Mesenchymal stem cell (in vitro differentiated cells and primary cell): Measurements from ENCODE around the gene BICDL1.

ENCODE experiments used
- DNase-seq: peaks from one replicate; pipeline ENCODE4 v3.0.0-alpha.2; 2013
- H2AFZ ChIP-seq: one replicate; pipeline ENCODE4 v1.6.1; 2013; ENCODE audit warnings: low read depth, mild to moderate bottlenecking, control low read depth, inconsistent platforms, low read length, moderate library complexity
- H2AK5ac ChIP-seq: 2 replicates; pipeline ENCODE4 v1.6.1; 2013; ENCODE audit warnings: low read length, moderate library complexity, mild to moderate bottlenecking, inconsistent platforms; ENCODE audit not compliant: severe bottlenecking
- H2BK120ac ChIP-seq: one replicate; pipeline ENCODE4 v1.6.1; 2013; ENCODE audit warnings: low read depth, mild to moderate bottlenecking, inconsistent platforms, low read length, moderate library complexity
- H2BK12ac ChIP-seq, 2 experiments: one replicate each; pipeline ENCODE4 v1.6.1; 2013; ENCODE audit warnings: inconsistent platforms in 2 of 2, low read length in 2 of 2, mild to moderate bottlenecking in 2 of 2, moderate library complexity in 2 of 2, control low read depth in 1 of 2
- H2BK15ac ChIP-seq: one replicate; pipeline ENCODE4 v1.6.1; 2013; ENCODE audit warnings: mild to moderate bottlenecking, low read depth, inconsistent platforms; ENCODE audit not compliant: poor library complexity, severe bottlenecking
- H2BK5ac ChIP-seq: 2 replicates; pipeline ENCODE4 v1.6.1; 2013; ENCODE audit warnings: low read depth, mild to moderate bottlenecking, low read length, control low read depth, inconsistent platforms; ENCODE audit not compliant: poor library complexity, severe bottlenecking
- H3K14ac ChIP-seq, 2 experiments: one replicate each; pipeline ENCODE4 v1.6.1; 2013; ENCODE audit warnings: inconsistent platforms in 2 of 2, low read length in 2 of 2, control low read depth in 1 of 2, mild to moderate bottlenecking in 1 of 2, moderate library complexity in 1 of 2
- H3K18ac ChIP-seq, 2 experiments: one replicate each; pipeline ENCODE4 v1.6.1; 2013; ENCODE audit warnings: inconsistent platforms in 2 of 2, low read length in 2 of 2, control low read depth in 1 of 2, low read depth in 1 of 2, mild to moderate bottlenecking in 1 of 2
- H3K23ac ChIP-seq, 2 experiments: one replicate each; pipeline ENCODE4 v1.6.1; 2013; ENCODE audit warnings: inconsistent platforms in 2 of 2, low read length in 2 of 2, mild to moderate bottlenecking in 2 of 2, moderate library complexity in 2 of 2, control low read depth in 1 of 2
- H3K27ac ChIP-seq: 2 replicates; pipeline ENCODE4 v1.5.1; 2013; ENCODE audit warnings: mild to moderate bottlenecking, moderate library complexity, low read length, control low read depth, inconsistent platforms; ENCODE audit not compliant: poor library complexity, severe bottlenecking
- H3K27me3 ChIP-seq, 2 experiments: 2 replicates each; pipeline versions ENCODE4 v1.6.1 to v1.7.0; 2013; ENCODE audit warnings: low read length in 2 of 2, mild to moderate bottlenecking in 2 of 2, moderate library complexity in 2 of 2, control low read depth in 1 of 2, inconsistent platforms in 1 of 2; ENCODE audit not compliant: control insufficient read depth in 1 of 2, insufficient read depth in 1 of 2
- H3K36me3 ChIP-seq, 2 experiments: 2 replicates each; pipeline versions ENCODE4 v1.6.1 to v1.7.0; 2013; ENCODE audit warnings: low read length in 2 of 2, control low read depth in 1 of 2, inconsistent platforms in 1 of 2, low read depth in 1 of 2, mild to moderate bottlenecking in 1 of 2; ENCODE audit not compliant: insufficient read depth in 2 of 2, control insufficient read depth in 1 of 2
- H3K4ac ChIP-seq, 2 experiments: one replicate each; pipeline ENCODE4 v1.6.1; 2013; ENCODE audit warnings: inconsistent platforms in 2 of 2, low read length in 2 of 2, mild to moderate bottlenecking in 2 of 2, moderate library complexity in 2 of 2, control low read depth in 1 of 2, low read depth in 1 of 2
- H3K4me1 ChIP-seq: 2 replicates; pipeline ENCODE4 v1.6.1; 2013; ENCODE audit warnings: low read depth, low read length, control low read depth; ENCODE audit not compliant: control insufficient read depth, insufficient read depth
- H3K4me2 ChIP-seq: 2 replicates; pipeline ENCODE4 v1.6.1; 2013; ENCODE audit warnings: low read length, mild to moderate bottlenecking, inconsistent platforms; ENCODE audit not compliant: poor library complexity, severe bottlenecking
- H3K4me3 ChIP-seq, 2 experiments: 2 replicates each; pipeline versions ENCODE4 v1.5.1 to v1.7.0; 2013; ENCODE audit warnings: low read length in 2 of 2, mild to moderate bottlenecking in 2 of 2, control low read depth in 1 of 2, low read depth in 1 of 2; ENCODE audit not compliant: insufficient read depth in 1 of 2
- H3K79me1 ChIP-seq: replicated peaks from 2 replicates; pipeline ENCODE4 v1.6.1; 2013; ENCODE audit warnings: mild to moderate bottlenecking, control low read depth, low read length, inconsistent platforms; ENCODE audit not compliant: poor library complexity, severe bottlenecking
- H3K9ac ChIP-seq: 2 replicates; pipeline ENCODE4 v1.7.0; 2013; ENCODE audit warnings: mild to moderate bottlenecking, low read length, moderate library complexity
- H3K9me3 ChIP-seq: 2 replicates; pipeline ENCODE4 v1.7.0; 2013; ENCODE audit warnings: mild to moderate bottlenecking, low read length; ENCODE audit not compliant: control insufficient read depth
- H4K8ac ChIP-seq: one replicate; pipeline ENCODE4 v1.6.1; 2013; ENCODE audit warnings: inconsistent platforms, mild to moderate bottlenecking, low read length, moderate library complexity
- H4K91ac ChIP-seq: one replicate; pipeline ENCODE4 v1.6.1; 2013; ENCODE audit warnings: mild to moderate bottlenecking, low read length, inconsistent platforms
- WGBS: methylation state at CpG from one replicate; pipeline ENCODE4 v1.1.7; 2013; ENCODE audit warnings: mixed read lengths; 5-methylcytosine and 5-hydroxymethylcytosine counted together

BICDL1 gene

DNA sequence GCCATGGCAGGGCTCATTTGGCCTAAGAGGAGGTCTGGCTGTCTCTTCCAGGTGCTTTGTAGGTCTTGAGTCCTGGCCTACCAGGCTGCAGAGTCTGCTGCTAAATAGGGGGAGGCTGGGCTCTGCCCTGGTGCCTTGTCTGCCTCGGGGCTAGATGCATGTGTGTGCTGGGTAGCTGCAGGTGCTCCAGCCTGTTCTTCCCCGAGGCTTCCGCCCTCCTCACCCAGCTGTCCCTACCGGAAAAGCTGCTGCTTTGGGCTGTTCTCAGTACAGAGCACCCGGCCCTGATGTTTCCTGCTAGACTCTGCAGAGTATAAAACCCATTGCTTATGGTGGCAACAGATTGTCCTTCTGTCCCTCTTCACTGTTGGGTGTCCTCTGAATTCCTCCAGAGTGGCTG lies 89.8 kb downstream of the BICDL1 start:
- H2BK5ac ChIP-seq = no peak overlapping the region
- WGBS = 79% methylated on average over 5 of the region's 5 CpGs
- no peak overlapping the region for H3K4me3 ChIP-seq
- no peak overlapping the region for H3K23ac ChIP-seq
- H3K9ac ChIP-seq = no peak overlapping the region
- H3K36me3 ChIP-seq = peaks cover 0 to 5% of the 10 kb centered on the region in 2 experiments
- H3K79me1 ChIP-seq = no peaks in the 10 kb centered on the region
- peaks cover 27 to 43% of the 10 kb centered on the region in 2 experiments for H3K27me3 ChIP-seq
- no peak overlapping the region for H4K91ac ChIP-seq
- H2BK15ac ChIP-seq = no peak overlapping the region
- no peak overlapping the region for H4K8ac ChIP-seq
- no peak overlapping the region for H2AK5ac ChIP-seq
- no peak overlapping the region for H3K18ac ChIP-seq
- no peaks in the 10 kb centered on the region for H3K9me3 ChIP-seq
- H3K27ac ChIP-seq = no peak overlapping the region
- DNase-seq = no peak
- H2AFZ ChIP-seq = no peak overlapping the region
- H3K14ac ChIP-seq = no peak overlapping the region
- no peak overlapping the region for H3K4ac ChIP-seq
- H3K4me1 ChIP-seq = no peaks in the 10 kb centered on the region
- H2BK12ac ChIP-seq = no peak overlapping the region
- no peak overlapping the region for H3K4me2 ChIP-seq
- H2BK120ac ChIP-seq = no peak overlapping the region

DNA sequence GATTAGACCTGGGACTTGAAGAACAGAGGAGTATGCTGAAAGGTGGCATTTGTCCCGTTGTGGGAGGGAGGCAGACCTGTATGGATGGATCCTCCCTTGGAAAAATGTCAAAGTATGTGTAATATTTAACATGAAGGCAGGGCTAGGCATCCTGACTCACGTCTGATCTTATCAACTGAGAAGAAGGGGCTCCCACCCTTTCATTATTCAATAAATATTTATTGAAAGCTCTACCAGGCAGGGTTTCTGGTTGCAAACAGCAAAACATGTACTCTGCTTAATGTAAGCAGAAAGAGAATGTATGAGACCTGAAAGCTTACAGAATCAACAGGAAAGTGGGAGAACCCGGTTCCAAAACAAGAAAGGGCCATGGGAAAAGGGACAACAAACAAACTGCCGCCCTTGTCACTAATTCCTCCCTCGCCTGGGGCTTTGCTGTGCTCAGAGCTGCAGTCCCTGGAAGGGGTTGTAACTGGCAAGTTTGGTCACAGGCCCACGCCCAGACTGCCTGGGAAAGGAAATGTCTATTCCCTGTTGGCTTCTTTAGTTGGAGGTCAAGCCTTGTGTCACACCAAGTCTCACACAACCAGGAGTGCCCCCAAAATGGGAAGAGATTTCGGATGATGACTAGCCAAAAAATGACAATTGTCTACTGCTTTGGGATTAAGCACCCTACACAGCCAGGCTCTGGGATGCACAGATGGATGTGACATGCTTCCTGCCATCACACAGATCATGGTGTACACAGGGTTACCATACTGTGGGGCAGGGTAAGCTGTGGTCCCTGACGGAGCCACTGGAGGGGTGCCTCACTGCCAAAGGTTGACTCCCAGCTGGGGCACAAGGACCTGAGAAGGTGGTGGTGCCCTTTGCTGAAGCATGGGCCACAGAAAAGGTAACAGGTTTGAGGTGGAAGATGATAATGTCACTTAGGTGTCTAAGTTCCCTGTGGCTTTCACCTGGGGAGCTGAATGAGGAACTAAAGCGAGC lies 90.7 kb downstream of the BICDL1 start:
- Histone ChIP-seq H3K4ac (no peak overlapping the region), H3K4me2 (no peak overlapping the region), H3K27ac (no peak overlapping the region), H3K4me1 (no peaks in the 10 kb centered on the region), H3K23ac (no peak overlapping the region), H4K91ac (no peak overlapping the region), H2BK120ac (no peak overlapping the region), H3K14ac (peak overlapping the region in 1 of 2 experiments; percentile 11), H2BK15ac (no peak overlapping the region), H2AFZ (peak overlapping the region; percentile 29), H2BK12ac (no peak overlapping the region), H3K27me3 (peaks cover 21 to 37% of the 10 kb centered on the region in 2 experiments), H3K9ac (no peak overlapping the region), H4K8ac (no peak overlapping the region), H3K18ac (no peak overlapping the region), H3K79me1 (no peaks in the 10 kb centered on the region), H2BK5ac (no peak overlapping the region), H3K9me3 (no peaks in the 10 kb centered on the region), H3K4me3 (no peak overlapping the region), H2AK5ac (no peak overlapping the region), H3K36me3 (peaks cover 0 to 5% of the 10 kb centered on the region in 2 experiments)
- DNase-seq = no peak
- 87% methylated on average over 8 of the region's 9 CpGs for WGBS

DNA sequence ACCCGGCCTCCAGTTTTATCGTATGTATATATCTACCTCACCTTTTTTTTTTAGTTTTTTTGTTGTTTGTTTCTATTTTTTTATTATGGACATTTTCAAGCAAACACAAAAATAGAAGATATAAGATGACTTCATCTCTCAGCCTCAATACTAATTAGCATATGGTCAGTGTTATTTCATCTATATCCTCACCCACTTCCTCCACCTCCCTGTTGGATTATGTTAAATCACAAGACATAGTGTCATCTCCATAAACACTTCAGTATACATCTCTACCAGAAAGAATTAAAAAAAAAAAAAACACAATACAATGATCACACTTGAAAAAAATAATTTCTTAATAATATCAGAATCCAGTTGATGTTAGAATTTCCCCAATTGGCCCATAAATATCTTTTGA lies 92.6 kb downstream of the BICDL1 start:
- Histone ChIP-seq H3K27me3 (peaks cover 13 to 27% of the 10 kb centered on the region in 2 experiments), H3K9ac (no peak overlapping the region), H3K4me1 (no peaks in the 10 kb centered on the region), H3K4ac (no peak overlapping the region), H3K9me3 (no peaks in the 10 kb centered on the region), H3K23ac (no peak overlapping the region), H2AK5ac (no peak overlapping the region), H3K4me2 (no peak overlapping the region), H2BK15ac (no peak overlapping the region), H4K91ac (no peak overlapping the region), H2BK12ac (no peak overlapping the region), H3K4me3 (no peak overlapping the region), H3K14ac (no peak overlapping the region), H2BK120ac (no peak overlapping the region), H3K79me1 (no peaks in the 10 kb centered on the region), H3K27ac (no peak overlapping the region), H4K8ac (no peak overlapping the region), H2AFZ (no peak overlapping the region), H2BK5ac (no peak overlapping the region), H3K18ac (no peak overlapping the region), H3K36me3 (peaks cover 0 to 5% of the 10 kb centered on the region in 2 experiments)
- no CpG with 5 or more reads among the region's 2 CpGs for whole genome bisulfite sequencing
- DNase-seq = no peak

DNA sequence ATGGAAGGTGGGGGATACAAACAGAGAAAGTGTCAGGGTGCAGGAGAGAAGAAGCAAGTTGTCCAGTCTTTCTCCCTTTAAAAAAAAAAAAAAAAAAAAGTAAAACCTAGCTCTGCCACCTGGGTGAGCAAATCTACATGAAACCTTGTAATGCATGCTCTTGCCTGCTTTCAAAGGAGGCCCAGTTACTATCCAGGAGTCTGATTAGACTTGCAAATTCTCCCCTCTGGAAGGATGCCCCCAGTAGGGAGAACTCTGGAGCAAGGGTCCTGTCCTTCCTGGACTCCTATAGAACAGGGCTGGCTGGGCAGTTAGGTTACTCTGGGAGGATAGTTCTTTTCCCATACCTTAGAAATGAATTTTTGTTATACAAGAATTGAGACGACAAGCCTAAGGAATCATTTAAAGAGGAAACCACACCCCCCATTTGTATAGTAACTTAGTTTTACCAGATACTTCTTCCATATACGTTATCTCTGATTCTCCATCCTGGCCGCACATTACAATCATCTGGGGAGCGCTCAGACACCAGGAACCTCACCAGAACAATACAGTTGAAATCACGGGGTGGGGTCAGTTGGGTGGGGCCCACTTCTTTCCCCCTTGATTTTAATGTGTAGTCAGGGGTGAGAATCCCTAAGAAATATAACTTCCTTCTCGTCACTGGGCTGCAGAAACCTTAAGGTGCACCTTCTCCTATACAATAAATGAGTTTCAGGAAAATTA lies 97.0 kb downstream of the BICDL1 start:
- Histone ChIP-seq H3K23ac (no peak overlapping the region), H3K4me1 (peaks cover 5% of the 10 kb centered on the region), H2BK12ac (no peak overlapping the region), H3K18ac (no peak overlapping the region), H3K4ac (no peak overlapping the region), H3K27me3 (no peaks in the 10 kb centered on the region), H3K36me3 (peaks cover 9 to 16% of the 10 kb centered on the region in 2 experiments), H3K4me2 (no peak overlapping the region), H2AK5ac (no peak overlapping the region), H3K9me3 (no peaks in the 10 kb centered on the region), H3K9ac (peak overlapping the region; percentile 85), H3K14ac (no peak overlapping the region), H2BK5ac (no peak overlapping the region), H2AFZ (no peak overlapping the region), H3K4me3 (peak overlapping the region in 1 of 2 experiments; percentile 74), H3K79me1 (no peaks in the 10 kb centered on the region), H3K27ac (no peak overlapping the region), H4K91ac (no peak overlapping the region), H4K8ac (no peak overlapping the region), H2BK120ac (no peak overlapping the region), H2BK15ac (no peak overlapping the region)
- DNase-seq = no peak
- 91% methylated on average over 5 of the region's 6 CpGs for WGBS
